Esophagus squamous epithelium (tissue), 5 donors: Measurements from ENCODE around the gene MYO15B. TPM values are rescaled to one million over a fixed set of nuclear protein-coding genes. Genes with fewer than 3 reads are reported as not detected.
A peak's percentile ranks its signal among the peaks of the same experiment; 100 is the strongest.

Experiments
- DNase-seq: peaks from one replicate; lab custom pipeline; 2025; lab: John Stamatoyannopoulos, UW
- H3K27ac ChIP-seq, 4 donors: fragments of 200-600 bp; sonication (generic); one replicate each; pipeline ENCODE4 v1.5.1; 2016 to 2019; ENCODE audit warnings: mild to moderate bottlenecking in 1 of 4
- H3K27me3 ChIP-seq, 4 donors: fragments of 200-600 bp; sonication (generic); 1 replicate in 3 of 4; 2 replicates in 1 of 4; pipeline versions ENCODE4 v1.5.1 to v1.6.0; 2017 to 2021; ENCODE audit warnings: antibody characterized with exemption in 1 of 4
- H3K36me3 ChIP-seq, 3 donors: fragments of 200-600 bp; sonication (generic); one replicate each; pipeline ENCODE4 v1.5.1; 2016 to 2019
- H3K4me1 ChIP-seq, 3 donors: fragments of 200-600 bp; sonication (generic); one replicate each; pipeline ENCODE4 v1.5.1; 2017 to 2019
- H3K4me3 ChIP-seq, 4 donors: fragments of 200-600 bp; sonication (generic); 1 replicate in 3 of 4; 2 replicates in 1 of 4; pipeline ENCODE4 v1.5.1; 2016 to 2019; ENCODE audit warnings: mild to moderate bottlenecking in 2 of 4, moderate library complexity in 1 of 4
- H3K9me3 ChIP-seq, 3 donors: fragments of 200-600 bp; sonication (generic); one replicate each; pipeline ENCODE4 v1.5.1; 2016 to 2019
- POLR2A ChIP-seq, 4 donors: fragments of 450-650 bp; IDR thresholded peaks; one replicate each; pipeline ENCODE4 v1.6.1; 2017; ENCODE audit warnings: antibody characterized with exemption in 4 of 4, mild to moderate bottlenecking in 4 of 4, moderate library complexity in 3 of 4
- WGBS, 2 donors: methylation state at CpG; one replicate each; pipeline ENCODE4 v1.1.5; 2018; 5-methylcytosine and 5-hydroxymethylcytosine counted together
- intact Hi-C: fragments of 100-400 bp; cut with DNase I; formaldehyde crosslinking; loops from one replicate; pipeline ENCODE4 v1.15.0; 2022
- total RNA-seq, 4 donors: library from RNA; depleted of rRNA; stranded (reverse); fragments of >200 nt; gene quantifications; one replicate each; pipeline ENCODE4 v1.1.0, GENCODE V29; 2016
- TF ChIP-seq, protein P1 (sequence below), 6 experiments: fragments of 450-650 bp in 4 of 6; fragments of 200-600 bp in 2 of 6; sonication (generic) in 2 of 6; IDR thresholded peaks; one replicate each; pipeline ENCODE4 v1.5.1; 2016 to 2019; ENCODE audit warnings: antibody characterized with exemption in 6 of 6, mild to moderate bottlenecking in 4 of 6, moderate library complexity in 4 of 6
- donor health status: DM: yes; HTN: yes; CAD: no.

Gene MYO15B
- total RNA-seq, 4 donors from 2014 or later = 6.3 to 60.7 (median 10.4) TPM

- H3K36me3 ChIP-seq = peaks cover 0 to 19% (median 0%) of the 10 kb centered on the region in 3 donors
- peak overlapping the region; percentile 92 to 96 (median 95) for H3K27ac ChIP-seq
- no peaks in the 10 kb centered on the region for H3K9me3 ChIP-seq
- H3K4me3 ChIP-seq = peak overlapping the region in 3 of 4 donors; percentile 4 to 44 (median 9)
- 24 to 39% methylated on average over 4 to 10 of the region's 22 CpGs for whole genome bisulfite sequencing, 2 donors
- intact Hi-C loops = loop anchor here (10.0 kb wide), 1 partner anchor 75 kb away; no protein-coding TSS in a partner anchor
- H3K4me1 ChIP-seq = peaks cover 8 to 54% (median 13%) of the 10 kb centered on the region in 3 donors
- DNase-seq = no peak
- TF ChIP-seq, protein P1, sequence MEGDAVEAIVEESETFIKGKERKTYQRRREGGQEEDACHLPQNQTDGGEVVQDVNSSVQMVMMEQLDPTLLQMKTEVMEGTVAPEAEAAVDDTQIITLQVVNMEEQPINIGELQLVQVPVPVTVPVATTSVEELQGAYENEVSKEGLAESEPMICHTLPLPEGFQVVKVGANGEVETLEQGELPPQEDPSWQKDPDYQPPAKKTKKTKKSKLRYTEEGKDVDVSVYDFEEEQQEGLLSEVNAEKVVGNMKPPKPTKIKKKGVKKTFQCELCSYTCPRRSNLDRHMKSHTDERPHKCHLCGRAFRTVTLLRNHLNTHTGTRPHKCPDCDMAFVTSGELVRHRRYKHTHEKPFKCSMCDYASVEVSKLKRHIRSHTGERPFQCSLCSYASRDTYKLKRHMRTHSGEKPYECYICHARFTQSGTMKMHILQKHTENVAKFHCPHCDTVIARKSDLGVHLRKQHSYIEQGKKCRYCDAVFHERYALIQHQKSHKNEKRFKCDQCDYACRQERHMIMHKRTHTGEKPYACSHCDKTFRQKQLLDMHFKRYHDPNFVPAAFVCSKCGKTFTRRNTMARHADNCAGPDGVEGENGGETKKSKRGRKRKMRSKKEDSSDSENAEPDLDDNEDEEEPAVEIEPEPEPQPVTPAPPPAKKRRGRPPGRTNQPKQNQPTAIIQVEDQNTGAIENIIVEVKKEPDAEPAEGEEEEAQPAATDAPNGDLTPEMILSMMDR (IDR thresholded peaks at IDR 0.05) = peak in 1 of 6 experiments; percentile 7
- peak in 1 of 4 donors; percentile 53 for TF ChIP-seq POLR2A (IDR thresholded peaks at IDR 0.05)
- no peaks in the 10 kb centered on the region for H3K27me3 ChIP-seq
Measured at GRCh38 chr17:75549246-75550138, 38.1 kb upstream of the MYO15B start.

GRCh38 chr17:75550139-75550465 is 37.5 kb upstream of the MYO15B start:
- peak overlapping the region; percentile 92 to 96 (median 95) for H3K27ac ChIP-seq
- intact Hi-C loops = no loop called here
- no peak for TF ChIP-seq POLR2A (IDR thresholded peaks at IDR 0.05)
- TF ChIP-seq, protein P1 (IDR thresholded peaks at IDR 0.05) = no peak
- DNase-seq = no peak
- peak overlapping the region in 1 of 4 donors; percentile 4 for H3K4me3 ChIP-seq
- no peaks in the 10 kb centered on the region for H3K9me3 ChIP-seq
- H3K27me3 ChIP-seq = no peaks in the 10 kb centered on the region
- peaks cover 0 to 18% (median 0%) of the 10 kb centered on the region in 3 donors for H3K36me3 ChIP-seq
- H3K4me1 ChIP-seq = peaks cover 8 to 54% (median 13%) of the 10 kb centered on the region in 3 donors
- 33% methylated on average over 3 of the region's 4 CpGs; no CpG with 5 or more reads in 1 of the 2 donors for WGBS, 2 donors

- H3K9me3 ChIP-seq = no peaks in the 10 kb centered on the region
- H3K27ac ChIP-seq = peak overlapping the region in 1 of 4 donors; percentile 96
- peaks cover 8 to 50% (median 13%) of the 10 kb centered on the region in 3 donors for H3K4me1 ChIP-seq
- DNase-seq = no peak
- H3K4me3 ChIP-seq = no peak overlapping the region
- intact Hi-C loops = no loop called here
- peaks cover 0 to 27% (median 0%) of the 10 kb centered on the region in 3 donors for H3K36me3 ChIP-seq
- H3K27me3 ChIP-seq = no peaks in the 10 kb centered on the region
- no peak for TF ChIP-seq POLR2A (IDR thresholded peaks at IDR 0.05)
- TF ChIP-seq, protein P1 (IDR thresholded peaks at IDR 0.05) = no peak
- WGBS, 2 donors = 75 to 81% methylated on average over 4 to 7 of the region's 7 CpGs
Measured at GRCh38 chr17:75551266-75551665, 36.3 kb upstream of the MYO15B start.

DNA sequence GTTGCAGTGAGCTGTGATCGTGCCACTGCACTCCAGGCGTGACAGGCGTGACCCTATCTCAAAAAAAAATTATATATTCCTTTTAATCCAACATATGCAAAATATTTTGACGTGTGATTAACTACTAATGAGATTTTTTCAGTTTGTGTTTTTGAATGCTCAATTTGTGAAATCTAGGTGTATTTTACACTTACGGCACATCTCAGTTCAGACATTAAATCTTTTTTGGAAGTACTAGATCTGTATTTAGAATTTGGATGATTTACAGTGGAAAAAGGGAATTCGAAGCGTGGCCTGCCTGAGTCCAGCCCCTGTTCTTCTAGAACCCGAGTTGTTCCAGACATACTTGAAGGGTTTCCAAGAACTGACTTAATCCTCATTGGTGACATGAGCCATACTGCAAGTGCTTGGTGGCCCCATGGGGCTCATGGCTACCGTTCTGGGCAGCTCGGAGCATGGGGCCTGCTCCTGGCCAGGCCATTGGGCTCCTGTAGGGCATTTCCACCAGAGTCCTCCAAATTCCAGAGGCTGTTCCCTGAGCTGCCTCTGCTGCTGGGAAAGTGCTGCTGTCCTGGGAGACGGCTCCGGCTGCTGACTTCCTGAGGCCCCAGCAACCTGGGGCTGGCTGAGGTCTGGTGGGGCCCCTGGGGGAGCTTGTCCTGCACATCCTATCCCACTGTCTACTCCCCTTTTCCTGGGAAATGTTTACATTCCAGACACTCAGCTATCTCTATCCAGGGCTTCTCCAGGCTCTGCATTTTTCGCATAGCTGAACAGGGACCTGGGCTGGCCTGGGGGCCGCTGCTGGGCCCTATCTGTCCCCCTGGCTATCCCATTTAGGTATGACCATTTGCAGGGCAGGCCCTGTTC is 34.9 kb upstream of the MYO15B start:
- Histone ChIP-seq H3K4me1 (peaks cover 8 to 44% (median 13%) of the 10 kb centered on the region in 3 donors), H3K27ac (no peak overlapping the region), H3K4me3 (no peak overlapping the region), H3K27me3 (no peaks in the 10 kb centered on the region), H3K36me3 (peaks cover 0 to 27% (median 0%) of the 10 kb centered on the region in 3 donors), H3K9me3 (no peaks in the 10 kb centered on the region)
- no peak for TF ChIP-seq POLR2A (IDR thresholded peaks at IDR 0.05)
- TF ChIP-seq, protein P1 (IDR thresholded peaks at IDR 0.05) = no peak
- intact Hi-C loops = no loop called here
- WGBS, 2 donors = 88 to 89% methylated on average over 9 of the region's 14 CpGs
- no peak for DNase-seq
